GM23338 (cell line): Measurements from ENCODE around the gene TSPAN5. TPM values are rescaled to one million over a fixed set of nuclear protein-coding genes. Genes with fewer than 3 reads are reported as not detected.

Experiments used
- ATAC-seq: fragments of 200-7000 bp; cut with Tn5 transposase; 3 replicates; pipeline ENCODE4 v1.9.1; 2020
- DNase-seq: peaks from one replicate; pipeline ENCODE4 v3.0.0-alpha.2; 2015; ENCODE audit warnings: low spot score
- H2AFZ ChIP-seq: fragments of 200-600 bp; sonication (generic); 2 replicates; pipeline ENCODE4 v1.8.0; 2016; ENCODE audit warnings: antibody characterized with exemption, mild to moderate bottlenecking, moderate library complexity
- H3F3A ChIP-seq: fragments of 200-600 bp; sonication (generic); replicated peaks from 2 replicates; pipeline ENCODE4 v1.8.0; 2017; ENCODE audit warnings: antibody characterized with exemption, mixed run types, low read depth
- H3K27ac ChIP-seq: fragments of 200-600 bp; sonication (generic); 2 replicates; pipeline ENCODE4 v1.6.1; 2016; ENCODE audit warnings: low read depth
- H3K27me3 ChIP-seq: fragments of 200-600 bp; sonication (generic); 2 replicates; pipeline ENCODE4 v1.8.0; 2016; ENCODE audit warnings: mild to moderate bottlenecking, mixed run types, moderate library complexity; ENCODE audit not compliant: insufficient read depth
- H3K36me3 ChIP-seq: fragments of 200-600 bp; sonication (generic); 2 replicates; pipeline ENCODE4 v1.8.0; 2016; ENCODE audit warnings: mild to moderate bottlenecking; ENCODE audit not compliant: insufficient read depth
- H3K4me1 ChIP-seq: fragments of 200-600 bp; sonication (generic); 2 replicates; pipeline ENCODE4 v1.8.0; 2016; ENCODE audit warnings: mild to moderate bottlenecking, moderate library complexity; ENCODE audit not compliant: insufficient read depth
- H3K4me2 ChIP-seq: fragments of 200-600 bp; sonication (generic); 2 replicates; pipeline ENCODE4 v1.7.1; 2017; ENCODE audit warnings: mixed run types
- H3K4me3 ChIP-seq: fragments of 200-600 bp; sonication (generic); 2 replicates; pipeline ENCODE4 v1.6.1; 2016; ENCODE audit warnings: mixed run types
- H3K79me2 ChIP-seq: fragments of 200-600 bp; sonication (generic); replicated peaks from 2 replicates; pipeline ENCODE4 v1.8.0; 2017; ENCODE audit warnings: mild to moderate bottlenecking; ENCODE audit not compliant: insufficient read depth
- H3K9me2 ChIP-seq: fragments of 200-600 bp; sonication (generic); 2 replicates; pipeline ENCODE4 v1.8.0; 2017; ENCODE audit not compliant: insufficient read depth
- H4K20me1 ChIP-seq: fragments of 200-600 bp; sonication (generic); replicated peaks from 2 replicates; pipeline ENCODE4 v1.8.0; 2017; ENCODE audit warnings: mild to moderate bottlenecking; ENCODE audit not compliant: insufficient read depth
- H3K27ac Mint-ChIP-seq: 2 replicates; pipeline ENCODE4 v1.8.0; 2020; ENCODE audit warnings: inconsistent platforms, mild to moderate bottlenecking, moderate library complexity, mixed read lengths
- H3K27me3 Mint-ChIP-seq: 3 replicates; pipeline ENCODE4 v1.8.0; 2022; ENCODE audit warnings: low read depth, mild to moderate bottlenecking, moderate library complexity, mixed read lengths, inconsistent platforms; ENCODE audit not compliant: insufficient read depth, poor library complexity
- H3K36me3 Mint-ChIP-seq: 3 replicates; pipeline ENCODE4 v1.8.0; 2021; ENCODE audit warnings: low read depth, mild to moderate bottlenecking, inconsistent platforms, moderate library complexity, mixed read lengths
- H3K4me1 Mint-ChIP-seq: 3 replicates; pipeline ENCODE4 v1.8.0; 2020; ENCODE audit warnings: mild to moderate bottlenecking, inconsistent platforms, mixed read lengths
- H3K4me3 Mint-ChIP-seq: 3 replicates; pipeline ENCODE4 v1.8.0; 2021; ENCODE audit warnings: moderate library complexity, mild to moderate bottlenecking, inconsistent platforms, mixed read lengths
- H3K9me3 Mint-ChIP-seq: 3 replicates; pipeline ENCODE4 v1.8.0; 2020; ENCODE audit warnings: moderate library complexity, mild to moderate bottlenecking, inconsistent platforms, mixed read lengths
- CREB1 ChIP-seq: fragments of 250-450 bp; sonication (Bioruptor Pico); IDR thresholded peaks from 2 replicates; pipeline ENCODE4 v1.5.0; 2020; ENCODE audit warnings: low read depth, mild to moderate bottlenecking, moderate library complexity
- CTCF ChIP-seq, 2 experiments: fragments of 200-600 bp in 1 of 2; sonication (generic) in 1 of 2; conservative IDR thresholded peaks; 2 replicates each; pipeline versions ENCODE4 v1.5.1 to v1.6.1; 2016 to 2017; ENCODE audit warnings: antibody characterized with exemption in 2 of 2, low read depth in 2 of 2, mild to moderate bottlenecking in 2 of 2, moderate library complexity in 1 of 2
- EZH2 ChIP-seq: fragments of 200-600 bp; sonication (generic); IDR thresholded peaks from one replicate; pipeline ENCODE4 v1.8.0; 2017; ENCODE audit warnings: antibody characterized with exemption, mild to moderate bottlenecking, low read depth; ENCODE audit not compliant: unreplicated experiment
- EZH2phosphoT487 ChIP-seq: fragments of 200-600 bp; sonication (generic); IDR thresholded peaks from one replicate; pipeline ENCODE4 v1.8.1; 2018; ENCODE audit warnings: antibody characterized with exemption; ENCODE audit not compliant: unreplicated experiment
- JUNB ChIP-seq: IDR thresholded peaks from one replicate; pipeline ENCODE4 v1.6.1; 2016; ENCODE audit warnings: antibody characterized with exemption; ENCODE audit not compliant: unreplicated experiment
- NANOG ChIP-seq: IDR thresholded peaks from 2 replicates; pipeline ENCODE4 v1.6.1; 2016; ENCODE audit warnings: antibody characterized with exemption, borderline replicate concordance
- POLR2AphosphoS5 ChIP-seq: IDR thresholded peaks from 2 replicates; pipeline ENCODE4 v1.6.1; 2016; ENCODE audit warnings: antibody characterized with exemption, low read depth
- STAT1 ChIP-seq: IDR thresholded peaks from one replicate; pipeline ENCODE4 v1.6.1; 2016; ENCODE audit warnings: antibody characterized with exemption; ENCODE audit not compliant: unreplicated experiment
- ZNF114 ChIP-seq: fragments of 250-450 bp; sonication (Bioruptor Pico); IDR thresholded peaks from 2 replicates; pipeline ENCODE4 v1.5.0; 2020; ENCODE audit warnings: mild to moderate bottlenecking, moderate library complexity
- ZNF331 ChIP-seq: fragments of 250-450 bp; sonication (Bioruptor Pico); IDR thresholded peaks from 2 replicates; pipeline ENCODE4 v1.5.0; 2020; ENCODE audit warnings: low read depth, mild to moderate bottlenecking, moderate library complexity
- ZNF462 ChIP-seq: fragments of 250-450 bp; sonication (Bioruptor Pico); IDR thresholded peaks from 2 replicates; pipeline ENCODE4 v1.5.0; 2020; ENCODE audit warnings: mild to moderate bottlenecking, moderate library complexity
- polyA plus RNA-seq: library from polyadenylated mRNA; unstranded; fragments of >200 nt; fragmentation: Nextera tagmentation; extraction: Ambion mirVana; gene quantifications from 2 replicates; pipeline ENCODE4 v1.2.1, GENCODE V29; 2016
- total RNA-seq: library from RNA; depleted of rRNA; stranded (reverse); fragments of >200 nt; shearing (Covaris generic); gene quantifications from 2 replicates; pipeline ENCODE4 v1.2.3, GENCODE V29; 2014
- TF ChIP-seq, protein P1 (sequence below): IDR thresholded peaks from 2 replicates; pipeline ENCODE4 v1.6.1; 2016; ENCODE audit warnings: antibody characterized with exemption
- TF ChIP-seq, protein P2 (sequence below): IDR thresholded peaks from one replicate; pipeline ENCODE4 v1.6.1; 2018; ENCODE audit warnings: antibody characterized with exemption; ENCODE audit not compliant: unreplicated experiment

The TSPAN5 gene
- total and polyA plus RNA-seq, 2 experiments from 2014 or later = 18.6 to 21.5 TPM

- Mint-ChIP-seq H3K4me1 (peaks cover 15% of the 10 kb centered on the region), H3K27ac (no peak overlapping the region), H3K4me3 (no peak overlapping the region), H3K27me3 (peaks cover 2% of the 10 kb centered on the region), H3K9me3 (no peaks in the 10 kb centered on the region), H3K36me3 (no peaks in the 10 kb centered on the region; the same call in 2 of the 3 replicates)
- H3K9me2 ChIP-seq = no peaks in the 10 kb centered on the region
- TF ChIP-seq, protein P1, sequence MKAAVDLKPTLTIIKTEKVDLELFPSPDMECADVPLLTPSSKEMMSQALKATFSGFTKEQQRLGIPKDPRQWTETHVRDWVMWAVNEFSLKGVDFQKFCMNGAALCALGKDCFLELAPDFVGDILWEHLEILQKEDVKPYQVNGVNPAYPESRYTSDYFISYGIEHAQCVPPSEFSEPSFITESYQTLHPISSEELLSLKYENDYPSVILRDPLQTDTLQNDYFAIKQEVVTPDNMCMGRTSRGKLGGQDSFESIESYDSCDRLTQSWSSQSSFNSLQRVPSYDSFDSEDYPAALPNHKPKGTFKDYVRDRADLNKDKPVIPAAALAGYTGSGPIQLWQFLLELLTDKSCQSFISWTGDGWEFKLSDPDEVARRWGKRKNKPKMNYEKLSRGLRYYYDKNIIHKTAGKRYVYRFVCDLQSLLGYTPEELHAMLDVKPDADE = no peak
- no peak for TF ChIP-seq NANOG
- no peak for TF ChIP-seq ZNF114 (CRISPR knock-in tag)
- no peak for TF ChIP-seq EZH2
- no peak for TF ChIP-seq CREB1 (CRISPR knock-in tag)
- TF ChIP-seq, protein P2, sequence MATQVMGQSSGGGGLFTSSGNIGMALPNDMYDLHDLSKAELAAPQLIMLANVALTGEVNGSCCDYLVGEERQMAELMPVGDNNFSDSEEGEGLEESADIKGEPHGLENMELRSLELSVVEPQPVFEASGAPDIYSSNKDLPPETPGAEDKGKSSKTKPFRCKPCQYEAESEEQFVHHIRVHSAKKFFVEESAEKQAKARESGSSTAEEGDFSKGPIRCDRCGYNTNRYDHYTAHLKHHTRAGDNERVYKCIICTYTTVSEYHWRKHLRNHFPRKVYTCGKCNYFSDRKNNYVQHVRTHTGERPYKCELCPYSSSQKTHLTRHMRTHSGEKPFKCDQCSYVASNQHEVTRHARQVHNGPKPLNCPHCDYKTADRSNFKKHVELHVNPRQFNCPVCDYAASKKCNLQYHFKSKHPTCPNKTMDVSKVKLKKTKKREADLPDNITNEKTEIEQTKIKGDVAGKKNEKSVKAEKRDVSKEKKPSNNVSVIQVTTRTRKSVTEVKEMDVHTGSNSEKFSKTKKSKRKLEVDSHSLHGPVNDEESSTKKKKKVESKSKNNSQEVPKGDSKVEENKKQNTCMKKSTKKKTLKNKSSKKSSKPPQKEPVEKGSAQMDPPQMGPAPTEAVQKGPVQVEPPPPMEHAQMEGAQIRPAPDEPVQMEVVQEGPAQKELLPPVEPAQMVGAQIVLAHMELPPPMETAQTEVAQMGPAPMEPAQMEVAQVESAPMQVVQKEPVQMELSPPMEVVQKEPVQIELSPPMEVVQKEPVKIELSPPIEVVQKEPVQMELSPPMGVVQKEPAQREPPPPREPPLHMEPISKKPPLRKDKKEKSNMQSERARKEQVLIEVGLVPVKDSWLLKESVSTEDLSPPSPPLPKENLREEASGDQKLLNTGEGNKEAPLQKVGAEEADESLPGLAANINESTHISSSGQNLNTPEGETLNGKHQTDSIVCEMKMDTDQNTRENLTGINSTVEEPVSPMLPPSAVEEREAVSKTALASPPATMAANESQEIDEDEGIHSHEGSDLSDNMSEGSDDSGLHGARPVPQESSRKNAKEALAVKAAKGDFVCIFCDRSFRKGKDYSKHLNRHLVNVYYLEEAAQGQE = no peak
- no peak for TF ChIP-seq EZH2phosphoT487
- TF ChIP-seq ZNF462 (CRISPR knock-in tag) = no peak
- no peak for TF ChIP-seq CTCF (conservative IDR thresholded peaks at IDR 0.05; ENCODE audit: low read depth in 2 of 2)
- TF ChIP-seq POLR2AphosphoS5 = no peak
- no peak for TF ChIP-seq JUNB
- TF ChIP-seq STAT1 = no peak
- no peak for TF ChIP-seq ZNF331 (CRISPR knock-in tag)
- no peaks in the 10 kb centered on the region for H3K79me2 ChIP-seq
- ATAC-seq = no peak
- H3K4me3 ChIP-seq = no peak overlapping the region
- no peak overlapping the region for H2AFZ ChIP-seq
- no peaks in the 10 kb centered on the region for H3F3A ChIP-seq
- H3K27ac ChIP-seq = no peak overlapping the region
- no peak overlapping the region for H3K4me2 ChIP-seq
- H4K20me1 ChIP-seq = no peaks in the 10 kb centered on the region; the same call in 1 of the 2 replicates
- no peaks in the 10 kb centered on the region for H3K27me3 ChIP-seq
- H3K4me1 ChIP-seq = peaks cover 5% of the 10 kb centered on the region; the same call in 1 of the 2 replicates
- no peaks in the 10 kb centered on the region for H3K36me3 ChIP-seq
- no peak for DNase-seq
These were observed 165.1 kb downstream of the TSPAN5 start for GRCh38 chr4:98493296-98493695.
